Measurements from ENCODE around the gene SSC4D.

The SSC4D gene

DNA sequence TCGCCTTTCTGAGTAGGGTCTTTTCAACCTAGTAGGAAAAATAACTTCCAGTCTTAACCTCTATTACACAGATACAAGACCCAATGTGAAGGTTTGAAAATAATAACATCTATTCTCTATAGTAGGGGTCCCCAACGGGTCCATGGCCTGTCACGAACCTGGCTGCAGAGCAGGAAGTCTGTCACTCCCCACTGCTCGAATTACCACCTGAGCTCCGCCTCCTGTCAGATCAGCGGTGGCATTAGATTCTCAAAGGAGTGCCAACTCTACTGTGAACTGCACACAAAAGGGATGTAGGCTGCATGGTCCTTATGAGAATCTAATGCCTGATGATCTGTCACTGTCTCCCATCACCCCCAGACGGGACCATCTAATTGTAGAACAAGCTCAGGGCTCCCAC is 58.1 kb downstream of the SSC4D start:
- no peak for DNase-seq

DNA sequence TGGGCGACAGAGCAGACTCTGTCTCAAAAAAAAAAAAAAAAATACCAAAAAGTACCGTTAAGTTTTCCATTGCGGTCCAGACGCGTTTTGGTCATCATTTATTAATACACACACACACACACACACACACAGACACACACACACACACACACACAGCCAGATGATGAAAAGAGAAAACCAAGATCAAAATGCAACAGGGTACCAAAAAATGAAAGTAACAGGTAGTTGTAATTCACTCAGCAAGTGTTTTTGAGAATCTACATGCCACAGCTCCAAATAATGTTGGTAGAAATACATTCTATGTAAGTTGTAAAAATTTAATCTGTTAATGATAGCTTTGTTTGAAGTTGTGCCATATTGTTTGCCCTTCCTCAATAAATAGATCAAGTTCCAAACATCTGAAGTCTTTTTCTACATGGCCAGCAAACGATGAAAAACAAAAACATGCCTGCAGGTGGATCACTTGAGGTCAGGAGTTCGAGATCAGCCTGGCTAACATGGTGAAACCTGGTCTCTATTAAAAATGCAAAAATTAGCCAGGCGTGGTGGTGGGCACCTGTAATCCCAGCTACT is 60.1 kb downstream of the SSC4D start:
- DNase-seq: no peak

DNA sequence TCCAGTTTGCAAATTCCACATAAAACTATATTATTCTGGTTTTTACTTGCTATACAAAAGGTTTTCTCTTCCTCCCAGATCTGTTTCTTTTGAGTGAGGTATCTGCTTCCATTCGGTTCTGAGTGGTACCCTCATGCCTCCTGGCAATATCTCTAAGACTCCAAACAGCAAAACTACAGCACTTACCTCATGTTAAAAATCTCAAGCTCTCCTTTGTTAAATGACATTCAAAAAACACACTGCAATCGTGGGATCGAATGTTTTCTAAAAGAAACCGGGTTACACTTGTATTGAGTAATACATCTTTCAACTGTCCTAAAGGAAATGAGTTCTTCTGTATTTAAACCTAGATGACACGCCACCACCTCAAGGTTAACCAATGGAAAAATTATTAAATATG is 61.8 kb downstream of the SSC4D start:
- no peak for DNase-seq

DNA sequence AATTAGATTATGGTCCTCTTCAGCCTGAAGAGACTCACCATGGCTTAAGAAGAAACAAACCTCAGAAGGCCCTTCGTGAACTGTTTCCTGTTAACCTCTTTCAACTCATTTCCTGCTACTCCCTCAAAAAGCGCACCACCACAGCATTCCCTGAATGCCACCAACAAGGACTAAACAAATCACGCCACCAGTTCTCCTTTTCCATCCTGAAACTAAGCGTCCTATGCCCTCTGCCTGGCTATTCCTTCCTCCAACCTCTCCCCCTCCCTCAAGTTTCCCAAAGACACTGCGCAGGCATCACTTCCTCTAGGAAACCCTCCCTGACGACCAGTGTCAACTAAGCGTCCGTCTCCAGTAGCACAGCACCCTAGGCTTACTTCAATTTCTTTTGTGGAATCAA is 62.7 kb downstream of the SSC4D start:
- no peak for DNase-seq

DNA sequence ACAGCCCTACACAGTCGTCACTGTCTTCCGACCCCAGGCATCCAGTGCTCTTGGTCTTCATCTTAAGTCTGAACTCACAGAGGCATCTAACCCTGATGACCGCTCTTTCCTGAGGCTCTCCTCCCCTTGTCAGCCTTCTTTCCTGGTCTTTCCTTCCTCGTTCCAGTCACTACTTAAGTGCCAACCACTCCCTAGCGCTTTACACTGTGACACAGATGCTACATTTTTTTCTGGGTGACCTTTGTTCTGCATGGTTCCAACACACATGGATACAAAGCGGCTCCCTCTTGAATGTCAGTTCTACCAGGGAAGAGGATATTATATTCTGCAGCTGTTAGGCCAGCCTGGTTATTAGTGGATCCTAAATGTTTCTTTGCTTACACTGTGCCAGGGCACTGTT is 63.4 kb downstream of the SSC4D start:
- DNase-seq: no peak

DNA sequence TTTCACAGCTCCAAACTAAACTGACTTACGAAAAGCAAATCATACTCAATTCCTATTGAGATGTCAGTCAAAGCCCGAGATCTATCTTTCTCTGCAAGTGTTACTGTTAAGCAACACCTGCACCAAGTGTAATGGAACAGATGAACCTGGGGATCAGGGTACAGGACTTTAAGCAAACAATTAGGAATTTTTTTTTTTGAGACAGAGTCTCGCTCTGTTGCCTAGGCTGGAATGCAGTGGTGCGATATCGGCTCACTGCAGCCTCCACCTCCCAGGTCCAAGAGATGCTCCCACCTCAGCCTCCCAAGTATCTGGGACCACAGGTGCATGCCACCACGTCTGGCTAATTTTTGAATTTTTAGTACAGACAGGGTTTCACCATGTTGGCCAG is 65.6 kb downstream of the SSC4D start:
- DNase-seq: no peak

DNA sequence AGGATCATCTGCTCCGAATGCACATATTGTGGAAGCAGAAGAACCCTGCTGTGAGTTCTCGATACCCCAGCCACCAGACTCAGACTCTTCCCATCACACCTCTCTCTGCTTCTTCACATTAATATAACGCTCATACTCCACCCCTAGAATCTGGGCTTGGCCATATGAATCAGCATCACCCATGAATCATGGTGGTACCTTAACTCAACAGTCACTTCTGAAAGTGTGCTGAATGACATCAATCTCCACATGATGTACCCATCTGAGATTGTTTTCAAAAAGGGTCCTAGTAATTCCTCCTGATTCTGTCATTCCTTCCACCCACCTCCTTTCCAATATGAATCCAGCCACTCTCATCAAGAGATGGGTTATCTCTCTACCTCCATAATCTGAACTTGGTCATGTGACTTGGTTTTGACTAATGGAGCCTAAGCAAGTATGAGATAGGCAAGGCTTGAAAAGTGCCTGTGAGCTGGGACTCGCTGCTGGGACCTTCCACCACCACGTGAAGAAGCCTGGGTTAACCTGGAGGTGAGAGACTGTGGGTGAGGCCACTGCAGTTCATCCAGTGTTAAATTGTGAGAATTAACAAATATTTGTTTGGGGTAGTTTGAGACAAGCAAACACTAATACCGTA is 66.1 kb downstream of the SSC4D start:
- DNase-seq: peak; percentile 41

DNA sequence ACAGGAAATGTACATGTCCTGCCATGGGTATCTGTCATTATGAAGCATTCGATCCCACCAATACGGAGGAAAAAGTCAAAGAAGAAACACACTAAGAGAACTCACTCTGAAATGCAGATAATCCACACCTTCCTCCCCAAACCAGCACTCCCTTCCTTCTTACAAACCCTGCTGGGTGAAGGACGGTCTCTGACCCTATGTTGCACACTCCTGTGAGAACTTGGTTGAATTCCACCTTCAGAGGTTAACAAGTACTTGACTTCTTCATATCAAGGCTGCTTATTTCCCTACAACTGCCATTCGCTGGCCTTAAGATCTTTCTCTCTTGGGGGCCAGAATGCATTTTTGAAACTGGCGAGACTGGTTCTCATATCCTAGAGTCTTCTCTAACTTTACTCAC is 67.3 kb downstream of the SSC4D start:
- no peak for DNase-seq

DNA sequence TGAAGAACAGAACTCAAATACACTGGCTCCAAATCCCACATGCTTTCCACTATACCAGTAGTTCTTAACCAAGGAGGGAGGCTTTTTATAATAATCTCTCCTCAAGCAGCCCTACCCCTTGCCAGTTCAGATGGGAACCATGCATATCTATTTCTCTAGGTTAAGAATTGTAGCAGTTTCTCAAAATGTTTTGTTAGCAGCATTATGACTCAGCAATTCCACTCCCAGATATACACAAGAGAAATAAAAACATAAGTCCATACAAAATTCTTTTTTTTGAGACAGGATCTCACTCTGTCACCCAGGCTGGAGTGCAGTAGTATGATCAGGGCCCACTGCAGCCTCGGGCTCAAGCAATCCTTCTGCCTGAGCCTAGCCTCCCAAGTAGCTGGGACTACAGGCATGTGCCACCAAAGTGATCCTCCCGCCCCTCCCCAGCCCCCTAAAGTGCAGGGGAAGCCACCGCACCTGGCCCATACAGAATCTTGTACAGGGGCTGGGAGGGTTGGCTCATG is 68.8 kb downstream of the SSC4D start:
- no peak for DNase-seq

Measured in activated CD4-positive, alpha-beta T cell treated with anti-CD3 and anti-CD28 coated beads for 48 hours (primary cell).